HEK293 (cell line): Measurements from ENCODE around the gene FHL5.

Source experiments
- CTCF ChIA-PET: fragments of 350-600 bp; formaldehyde crosslinking; extraction: SDS; loops from one replicate; lab custom pipeline; 2021; ENCODE audit warnings: antibody characterized with exemption; lab: Yijun Ruan, JAX
- POLR2A ChIA-PET: fragments of 300-600 bp; formaldehyde crosslinking; extraction: SDS; loops from one replicate; lab custom pipeline; 2020; ENCODE audit warnings: antibody characterized with exemption, inconsistent platforms; lab: Yijun Ruan, JAX
- H3K27ac ChIP-seq: fragments of 200-500 bp; sonication (Bioruptor generic); 2 replicates; pipeline ENCODE4 v1.5.1; 2014; ENCODE audit warnings: low read depth, low read length, control low read depth, inconsistent platforms; ENCODE audit errors: extremely low read depth
- H3K36me3 ChIP-seq, 2 experiments: fragments of 200-500 bp in 1 of 2; sonication (Bioruptor generic) in 1 of 2; 1 replicate in 1 of 2; 2 replicates in 1 of 2; pipeline ENCODE4 v1.5.1; 2014 to 2017; ENCODE audit warnings: inconsistent platforms in 2 of 2, low read length in 2 of 2; ENCODE audit not compliant: control insufficient read depth in 2 of 2, insufficient read depth in 1 of 2
- H3K4me1 ChIP-seq: fragments of 200-500 bp; sonication (Bioruptor generic); 2 replicates; pipeline ENCODE4 v1.5.1; 2014; ENCODE audit warnings: mild to moderate bottlenecking, low read length, inconsistent platforms; ENCODE audit not compliant: control insufficient read depth, insufficient read depth
- H3K4me3 ChIP-seq: 2 replicates; pipeline ENCODE4 v1.5.1; 2011; ENCODE audit warnings: low read depth, mild to moderate bottlenecking, control low read depth, low read length, moderate library complexity
- H3K9me3 ChIP-seq: fragments of 200-500 bp; sonication (Bioruptor generic); 2 replicates; pipeline ENCODE4 v1.5.1; 2014; ENCODE audit warnings: low read depth, low read length, inconsistent platforms; ENCODE audit not compliant: control insufficient read depth, insufficient read depth
- FEZF1 ChIP-seq: fragments of 450-650 bp; formaldehyde crosslinking; IDR thresholded peaks from 2 replicates; pipeline ENCODE4 v1.5.1; 2016; ENCODE audit warnings: missing biosample characterization, missing genetic modification characterization
- REST ChIP-seq: fragments of 450-650 bp; formaldehyde crosslinking; IDR thresholded peaks from 2 replicates; pipeline ENCODE4 v1.5.1; 2016; ENCODE audit warnings: missing biosample characterization, missing genetic modification characterization
- TCF7L2 ChIP-seq: IDR thresholded peaks from 2 replicates; pipeline ENCODE4 v1.6.1; 2011; ENCODE audit warnings: low read depth, mild to moderate bottlenecking, inconsistent platforms, low read length, moderate library complexity, borderline replicate concordance
- ZFP37 ChIP-seq: fragments of 450-650 bp; formaldehyde crosslinking; IDR thresholded peaks from 2 replicates; pipeline ENCODE4 v1.5.1; 2016; ENCODE audit warnings: missing biosample characterization, missing genetic modification characterization
- ZNF16 ChIP-seq: fragments of 450-650 bp; formaldehyde crosslinking; IDR thresholded peaks from 2 replicates; pipeline ENCODE4 v1.5.1; 2016; ENCODE audit warnings: low read depth, missing biosample characterization, missing genetic modification characterization
- ZNF169 ChIP-seq: fragments of 450-650 bp; formaldehyde crosslinking; IDR thresholded peaks from 2 replicates; pipeline ENCODE4 v1.5.1; 2016; ENCODE audit warnings: missing biosample characterization, missing genetic modification characterization
- ZNF221 ChIP-seq: fragments of 450-650 bp; formaldehyde crosslinking; IDR thresholded peaks from 2 replicates; pipeline ENCODE4 v1.5.1; 2017; ENCODE audit warnings: missing biosample characterization, missing genetic modification characterization, borderline replicate concordance
- ZNF423 ChIP-seq: fragments of 450-650 bp; formaldehyde crosslinking; IDR thresholded peaks from 2 replicates; pipeline ENCODE4 v1.5.1; 2016; ENCODE audit warnings: missing biosample characterization, missing genetic modification characterization
- ZNF530 ChIP-seq: fragments of 450-650 bp; formaldehyde crosslinking; IDR thresholded peaks from 2 replicates; pipeline ENCODE4 v1.5.1; 2016; ENCODE audit warnings: low read depth, missing biosample characterization, missing genetic modification characterization
- ZNF585B ChIP-seq: fragments of 450-650 bp; formaldehyde crosslinking; IDR thresholded peaks from 2 replicates; pipeline ENCODE4 v1.5.1; 2016; ENCODE audit warnings: missing biosample characterization, missing genetic modification characterization
- ZNF623 ChIP-seq: fragments of 450-650 bp; formaldehyde crosslinking; IDR thresholded peaks from 2 replicates; pipeline ENCODE4 v1.5.1; 2016; ENCODE audit warnings: missing biosample characterization, missing genetic modification characterization
- ZNF664 ChIP-seq: fragments of 450-650 bp; formaldehyde crosslinking; IDR thresholded peaks from 2 replicates; pipeline ENCODE4 v1.5.1; 2016; ENCODE audit warnings: missing biosample characterization, missing genetic modification characterization
- ZNF777 ChIP-seq: fragments of 450-650 bp; formaldehyde crosslinking; IDR thresholded peaks from 2 replicates; pipeline ENCODE4 v1.5.1; 2017; ENCODE audit warnings: missing biosample characterization, missing genetic modification characterization, borderline replicate concordance
- ZNF791 ChIP-seq: fragments of 450-650 bp; formaldehyde crosslinking; IDR thresholded peaks from 2 replicates; pipeline ENCODE4 v1.5.1; 2016; ENCODE audit warnings: missing biosample characterization, missing genetic modification characterization
- ZNF843 ChIP-seq: fragments of 450-650 bp; formaldehyde crosslinking; IDR thresholded peaks from 2 replicates; pipeline ENCODE4 v1.5.1; 2016; ENCODE audit warnings: missing biosample characterization, missing genetic modification characterization
- ZSCAN16 ChIP-seq: fragments of 450-650 bp; formaldehyde crosslinking; IDR thresholded peaks from 2 replicates; pipeline ENCODE4 v1.5.1; 2016; ENCODE audit warnings: missing biosample characterization, missing genetic modification characterization
- TF ChIP-seq, protein P1 (sequence below): fragments of 450-650 bp; formaldehyde crosslinking; IDR thresholded peaks from 2 replicates; pipeline ENCODE4 v1.5.1; 2016; ENCODE audit warnings: missing biosample characterization, missing genetic modification characterization

The FHL5 gene

DNA sequence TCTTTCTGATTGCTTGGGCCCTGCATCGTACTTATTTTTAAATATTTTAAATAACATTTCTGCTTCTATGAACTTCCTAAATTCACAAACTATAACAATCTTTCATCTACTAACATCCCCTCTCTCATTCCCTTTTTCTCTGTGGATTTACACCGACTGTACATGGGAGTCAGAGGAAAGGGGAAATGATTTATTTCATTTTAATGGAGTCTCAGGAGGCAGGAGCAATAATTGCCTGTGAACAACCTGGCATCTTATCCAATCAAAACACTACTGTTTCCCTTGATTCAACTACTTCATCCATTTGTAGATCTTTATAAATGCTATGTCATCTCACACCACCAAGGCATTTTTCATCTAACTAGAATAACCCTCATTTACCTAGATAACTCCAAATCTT lies 89.6 kb downstream of the FHL5 start:
- ChIA-PET CTCF (no interaction called here), POLR2A (no interaction called here)
- no peak overlapping the region for H3K27ac ChIP-seq
- no peaks in the 10 kb centered on the region for H3K9me3 ChIP-seq
- H3K4me1 ChIP-seq, result no peaks in the 10 kb centered on the region
- TF ChIP-seq, protein P1, sequence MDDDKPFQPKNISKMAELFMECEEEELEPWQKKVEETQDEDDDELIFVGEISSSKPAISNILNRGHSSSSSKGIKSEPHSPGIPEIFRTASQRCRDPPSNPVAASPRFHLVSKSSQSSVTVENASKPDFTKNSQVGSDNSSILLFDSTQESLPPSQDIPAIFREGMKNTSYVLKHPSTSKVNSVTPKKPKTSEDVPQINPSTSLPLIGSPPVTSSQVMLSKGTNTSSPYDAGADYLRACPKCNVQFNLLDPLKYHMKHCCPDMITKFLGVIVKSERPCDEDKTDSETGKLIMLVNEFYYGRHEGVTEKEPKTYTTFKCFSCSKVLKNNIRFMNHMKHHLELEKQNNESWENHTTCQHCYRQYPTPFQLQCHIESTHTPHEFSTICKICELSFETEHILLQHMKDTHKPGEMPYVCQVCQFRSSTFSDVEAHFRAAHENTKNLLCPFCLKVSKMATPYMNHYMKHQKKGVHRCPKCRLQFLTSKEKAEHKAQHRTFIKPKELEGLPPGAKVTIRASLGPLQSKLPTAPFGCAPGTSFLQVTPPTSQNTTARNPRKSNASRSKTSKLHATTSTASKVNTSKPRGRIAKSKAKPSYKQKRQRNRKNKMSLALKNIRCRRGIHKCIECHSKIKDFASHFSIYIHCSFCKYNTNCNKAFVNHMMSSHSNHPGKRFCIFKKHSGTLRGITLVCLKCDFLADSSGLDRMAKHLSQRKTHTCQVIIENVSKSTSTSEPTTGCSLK, result no peak
- no peak for TF ChIP-seq ZSCAN16 (tag by site-specific recombination)
- no peaks in the 10 kb centered on the region for H3K36me3 ChIP-seq
- no peak overlapping the region for H3K4me3 ChIP-seq

DNA sequence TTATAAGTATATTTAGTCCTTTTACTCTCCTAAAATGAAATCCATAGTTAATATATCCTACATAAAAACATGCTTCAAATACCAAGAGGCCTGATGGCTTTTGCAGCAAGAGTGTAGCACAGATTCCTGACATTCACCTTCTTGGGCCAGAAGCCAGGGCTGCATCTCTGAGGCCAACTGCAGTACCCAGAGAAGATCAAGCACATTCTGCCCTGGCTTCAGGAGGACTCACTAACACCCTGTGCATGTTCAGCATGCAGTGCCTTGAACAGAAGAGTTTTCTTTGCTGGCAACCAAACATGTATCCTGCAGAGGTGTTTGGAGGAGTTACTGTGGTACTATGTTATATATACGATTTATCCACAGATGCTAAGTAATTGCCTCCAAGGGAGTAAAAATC lies 90.3 kb downstream of the FHL5 start:
- ChIA-PET POLR2A (no interaction called here), CTCF (interaction anchor here (1.4 kb wide), 1 partner anchor 26 kb away, joined by 12 read pairs; no protein-coding TSS in a partner anchor)
- no peak for TF ChIP-seq ZNF530 (tag by site-specific recombination)
- TF ChIP-seq ZNF221 (tag by site-specific recombination), result no peak
- no peak for TF ChIP-seq FEZF1 (tag by site-specific recombination)
- TF ChIP-seq ZNF623 (tag by site-specific recombination), result no peak
- no peak for TF ChIP-seq TCF7L2
- TF ChIP-seq ZNF664 (tag by site-specific recombination), result no peak
- no peak for TF ChIP-seq ZNF777 (tag by site-specific recombination)
- no peak for TF ChIP-seq ZNF791 (tag by site-specific recombination)
- no peak for TF ChIP-seq ZNF423 (tag by site-specific recombination)
- no peak for TF ChIP-seq ZNF585B (tag by site-specific recombination)
- TF ChIP-seq ZFP37 (tag by site-specific recombination), result no peak
- no peak for TF ChIP-seq ZNF843 (tag by site-specific recombination)
- TF ChIP-seq ZNF169 (tag by site-specific recombination), result no peak
- TF ChIP-seq ZNF16 (tag by site-specific recombination), result no peak

GRCh38 chr6:96656567-96656966 lies 93.6 kb downstream of the FHL5 start:
- no peaks in the 10 kb centered on the region for H3K9me3 ChIP-seq
- CTCF ChIA-PET, result no interaction called here
- POLR2A ChIA-PET, result no interaction called here

More for the DNA sequence above, 90.3 kb downstream of the FHL5 start:
- no peaks in the 10 kb centered on the region for H3K36me3 ChIP-seq
- no peak overlapping the region for H3K27ac ChIP-seq
- no peak overlapping the region for H3K4me3 ChIP-seq
- no peaks in the 10 kb centered on the region for H3K9me3 ChIP-seq
- H3K4me1 ChIP-seq, result no peaks in the 10 kb centered on the region

More at GRCh38 chr6:96656567-96656966, 93.6 kb downstream of the FHL5 start:
- Histone ChIP-seq H3K4me3 (no peak overlapping the region), H3K36me3 (no peaks in the 10 kb centered on the region)
- TF ChIP-seq REST, result no peak
- TF ChIP-seq, all 188 proteins: peak for 0
- Histone ChIP-seq H3K4me1 (no peaks in the 10 kb centered on the region), H3K27ac (no peak overlapping the region)
